ENCODE results near the gene CHAF1A. TPM values are rescaled to one million over a fixed set of nuclear protein-coding genes. Genes with fewer than 3 reads are reported as not detected.

CHAF1A gene
- total RNA-seq, 2 donors from 2014 or later = 25.5 to 33.4 TPM

- Mint-ChIP-seq H3K27me3 (no peaks in the 10 kb centered on the region), H3K4me1 (peaks cover 29% of the 10 kb centered on the region), H3K4me3 (peak overlapping the region; percentile 93), H3K36me3 (ENCODE audit: low read depth) (no peaks in the 10 kb centered on the region), H3K27ac (peak overlapping the region; percentile 95)
- ATAC-seq (peak; percentile 77), DNase-seq (peak; percentile 53 to 65 (median 56))
- H3K9me3 ChIP-seq (ENCODE audit: control insufficient read depth, low read length, poor library complexity, severe bottlenecking) = no peaks in the 10 kb centered on the region
Observed at GRCh38 chr19:4369888-4370260, 32.6 kb upstream of the CHAF1A start.

GRCh38 chr19:4370418-4371041 lies 31.9 kb upstream of the CHAF1A start:
- no peaks in the 10 kb centered on the region for H3K9me3 ChIP-seq (ENCODE audit: control insufficient read depth, low read length, poor library complexity, severe bottlenecking)
- DNase-seq (no peak), ATAC-seq (no peak)
- Mint-ChIP-seq H3K27me3 (no peaks in the 10 kb centered on the region), H3K27ac (peak overlapping the region; percentile 95), H3K4me3 (peak overlapping the region; percentile 93), H3K4me1 (peaks cover 29% of the 10 kb centered on the region), H3K36me3 (ENCODE audit: low read depth) (no peaks in the 10 kb centered on the region)

GRCh38 chr19:4371247-4372164 lies 30.9 kb upstream of the CHAF1A start:
- ATAC-seq (no peak), DNase-seq (no peak)
- Mint-ChIP-seq H3K36me3 (ENCODE audit: low read depth) (no peaks in the 10 kb centered on the region), H3K27ac (peak overlapping the region; percentile 95), H3K4me1 (peaks cover 38% of the 10 kb centered on the region), H3K27me3 (no peaks in the 10 kb centered on the region), H3K4me3 (no peak overlapping the region)
- H3K9me3 ChIP-seq (ENCODE audit: control insufficient read depth, low read length, poor library complexity, severe bottlenecking) = no peaks in the 10 kb centered on the region

- DNase-seq (no peak), ATAC-seq (no peak)
- H3K27me3 Mint-ChIP-seq = no peaks in the 10 kb centered on the region
- H3K36me3 Mint-ChIP-seq (ENCODE audit: low read depth) = no peaks in the 10 kb centered on the region
- H3K4me3 Mint-ChIP-seq = no peak overlapping the region
- no peaks in the 10 kb centered on the region for H3K9me3 ChIP-seq (ENCODE audit: control insufficient read depth, low read length, poor library complexity, severe bottlenecking)
- peaks cover 43% of the 10 kb centered on the region for H3K4me1 Mint-ChIP-seq
- H3K27ac Mint-ChIP-seq = peak overlapping the region; percentile 83
Observed at GRCh38 chr19:4372165-4373012, 30.1 kb upstream of the CHAF1A start.

GRCh38 chr19:4373013-4373367 lies 29.4 kb upstream of the CHAF1A start:
- H3K4me1 Mint-ChIP-seq = peaks cover 41% of the 10 kb centered on the region

GRCh38 chr19:4373601-4374497 lies 28.6 kb upstream of the CHAF1A start:
- H3K27ac Mint-ChIP-seq = peak overlapping the region; percentile 83
- H3K36me3 Mint-ChIP-seq (ENCODE audit: low read depth) = no peaks in the 10 kb centered on the region
- no peaks in the 10 kb centered on the region for H3K27me3 Mint-ChIP-seq
- ATAC-seq (no peak), DNase-seq (no peak)
- H3K4me1 Mint-ChIP-seq = peaks cover 38% of the 10 kb centered on the region
- H3K9me3 ChIP-seq (ENCODE audit: control insufficient read depth, low read length, poor library complexity, severe bottlenecking) = no peaks in the 10 kb centered on the region
- H3K4me3 Mint-ChIP-seq = no peak overlapping the region

More at GRCh38 chr19:4373013-4373367, 29.4 kb upstream of the CHAF1A start:
- ATAC-seq = no peak
- Mint-ChIP-seq H3K36me3 (ENCODE audit: low read depth) (no peaks in the 10 kb centered on the region), H3K4me3 (no peak overlapping the region), H3K27ac (peak overlapping the region; percentile 83), H3K27me3 (no peaks in the 10 kb centered on the region)
- H3K9me3 ChIP-seq (ENCODE audit: control insufficient read depth, low read length, poor library complexity, severe bottlenecking) = no peaks in the 10 kb centered on the region
- no peak for DNase-seq

GRCh38 chr19:4374498-4375163 lies 27.8 kb upstream of the CHAF1A start:
- no peak overlapping the region for H3K27ac Mint-ChIP-seq
- no peaks in the 10 kb centered on the region for H3K9me3 ChIP-seq (ENCODE audit: control insufficient read depth, low read length, poor library complexity, severe bottlenecking)
- no peaks in the 10 kb centered on the region for H3K27me3 Mint-ChIP-seq
- no peak overlapping the region for H3K4me3 Mint-ChIP-seq
- no peaks in the 10 kb centered on the region for H3K36me3 Mint-ChIP-seq (ENCODE audit: low read depth)
- ATAC-seq (no peak), DNase-seq (no peak)
- H3K4me1 Mint-ChIP-seq = peaks cover 40% of the 10 kb centered on the region

GRCh38 chr19:4375164-4376027 lies 27.0 kb upstream of the CHAF1A start:
- no peak overlapping the region for H3K4me3 Mint-ChIP-seq
- H3K9me3 ChIP-seq (ENCODE audit: control insufficient read depth, low read length, poor library complexity, severe bottlenecking) = no peaks in the 10 kb centered on the region
- H3K4me1 Mint-ChIP-seq = peaks cover 44% of the 10 kb centered on the region
- H3K36me3 Mint-ChIP-seq (ENCODE audit: low read depth) = no peaks in the 10 kb centered on the region
- ATAC-seq (no peak), DNase-seq (no peak)
- no peaks in the 10 kb centered on the region for H3K27me3 Mint-ChIP-seq
- H3K27ac Mint-ChIP-seq = peak overlapping the region; percentile 93

GRCh38 chr19:4376028-4376670 lies 26.3 kb upstream of the CHAF1A start:
- Mint-ChIP-seq H3K4me3 (no peak overlapping the region), H3K4me1 (peaks cover 45% of the 10 kb centered on the region), H3K27ac (peak overlapping the region; percentile 93), H3K36me3 (ENCODE audit: low read depth) (no peaks in the 10 kb centered on the region), H3K27me3 (no peaks in the 10 kb centered on the region)
- DNase-seq (no peak), ATAC-seq (no peak)
- H3K9me3 ChIP-seq (ENCODE audit: control insufficient read depth, low read length, poor library complexity, severe bottlenecking) = no peaks in the 10 kb centered on the region

GRCh38 chr19:4376671-4376990 lies 25.8 kb upstream of the CHAF1A start:
- H3K9me3 ChIP-seq (ENCODE audit: control insufficient read depth, low read length, poor library complexity, severe bottlenecking) = no peaks in the 10 kb centered on the region
- Mint-ChIP-seq H3K27me3 (no peaks in the 10 kb centered on the region), H3K4me1 (peaks cover 48% of the 10 kb centered on the region), H3K4me3 (no peak overlapping the region), H3K27ac (peak overlapping the region; percentile 93), H3K36me3 (ENCODE audit: low read depth) (no peaks in the 10 kb centered on the region)
- no peak for DNase-seq
- ATAC-seq = no peak

Data from T-helper 17 cell (primary cell).